ENCODE results near the gene RNASE7.
"Not testable (repeated sequence)": the region's sequence is repeated elsewhere in the genome, so short reads cannot be mapped to it uniquely, and the experiment has no call there.

RNASE7 gene

GRCh38 chr14:21041676-21042433 is at the start of gene RNASE7:
TSS of gene RNASE7 (plus strand) at chr14:21042362. CDS start at chr14:21042993, 631 bp downstream.
- DNase-seq (ENCODE audit: low spot score), result no peak

- DNase-seq (ENCODE audit: low spot score), result no peak
Observed at GRCh38 chr14:20996521-20996920, 45.6 kb upstream of the RNASE7 start.

- no peak for DNase-seq (ENCODE audit: low spot score)
Observed at GRCh38 chr14:20997115-20997514, 45.0 kb upstream of the RNASE7 start.

GRCh38 chr14:20997564-20997963 is 44.6 kb upstream of the RNASE7 start:
- DNase-seq (ENCODE audit: low spot score), result no peak

- no peak for DNase-seq (ENCODE audit: low spot score)
Observed at GRCh38 chr14:20998139-20998538, 44.0 kb upstream of the RNASE7 start.

DNA sequence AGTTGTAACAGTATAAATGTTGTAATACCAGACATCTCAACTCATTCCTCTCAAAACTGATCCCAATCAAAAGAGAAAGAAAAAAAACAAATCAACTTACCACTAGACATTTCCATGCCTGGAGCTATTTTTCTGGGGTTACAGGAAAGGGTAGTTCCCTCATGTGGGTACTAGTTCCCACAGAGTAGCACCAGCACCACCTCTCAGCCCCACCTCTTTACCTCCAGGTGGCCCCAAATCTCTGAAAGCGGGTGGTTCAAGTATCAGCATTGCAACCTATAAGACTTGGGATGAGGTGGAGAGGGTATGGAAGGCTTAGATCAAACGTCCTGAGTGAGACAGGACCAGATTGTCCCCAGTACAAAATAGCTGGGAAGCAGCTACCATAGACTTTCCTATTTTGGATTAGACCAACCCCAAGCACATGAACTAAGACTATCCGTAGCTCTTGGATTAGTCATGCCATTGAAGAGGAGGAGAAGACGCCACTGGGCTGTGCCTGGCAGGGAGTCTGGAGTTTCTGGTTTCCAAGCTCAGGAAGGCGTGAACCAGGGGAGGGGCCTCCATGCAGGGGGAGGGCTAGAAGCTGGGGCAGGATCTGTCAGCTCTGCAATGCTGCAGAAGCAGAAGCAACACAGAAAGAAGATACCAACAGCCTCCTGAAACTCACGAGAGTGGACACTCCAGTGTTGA is 43.3 kb upstream of the RNASE7 start, which contains the start of gene SLC39A2:
TSS of gene SLC39A2 (plus strand) at position 620 of the 693 bp plus-strand sequence. CDS start 154 bp downstream, outside the sequence.
- DNase-seq (ENCODE audit: low spot score), result no peak

GRCh38 chr14:20999591-20999990 is 42.6 kb upstream of the RNASE7 start:
- DNase-seq (ENCODE audit: low spot score), result no peak

GRCh38 chr14:21001218-21001617 is 40.9 kb upstream of the RNASE7 start:
- DNase-seq (ENCODE audit: low spot score), result no peak

GRCh38 chr14:21003788-21004346 is 38.3 kb upstream of the RNASE7 start:
- DNase-seq (ENCODE audit: low spot score), result no peak

DNA sequence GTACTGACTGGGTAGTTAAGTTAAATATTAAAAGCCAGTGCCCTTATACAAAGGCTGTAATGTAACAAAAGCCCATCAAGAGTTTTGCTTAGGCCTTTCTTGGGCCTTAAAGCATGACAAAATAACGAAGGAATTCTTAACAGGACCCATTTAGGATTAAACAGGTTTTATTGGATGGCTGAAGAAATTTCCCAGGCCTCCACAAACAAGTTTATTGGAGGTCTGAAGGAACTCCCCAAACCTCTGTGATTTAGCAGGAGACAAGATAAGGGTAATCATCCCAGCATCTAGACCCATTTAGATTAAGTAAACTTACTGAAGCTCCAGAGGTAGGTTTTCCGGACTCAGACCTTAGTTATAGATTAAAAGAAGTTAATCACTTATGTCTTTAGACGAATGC is 32.4 kb upstream of the RNASE7 start:
- not testable (repeated sequence) for DNase-seq (ENCODE audit: low spot score)

DNA sequence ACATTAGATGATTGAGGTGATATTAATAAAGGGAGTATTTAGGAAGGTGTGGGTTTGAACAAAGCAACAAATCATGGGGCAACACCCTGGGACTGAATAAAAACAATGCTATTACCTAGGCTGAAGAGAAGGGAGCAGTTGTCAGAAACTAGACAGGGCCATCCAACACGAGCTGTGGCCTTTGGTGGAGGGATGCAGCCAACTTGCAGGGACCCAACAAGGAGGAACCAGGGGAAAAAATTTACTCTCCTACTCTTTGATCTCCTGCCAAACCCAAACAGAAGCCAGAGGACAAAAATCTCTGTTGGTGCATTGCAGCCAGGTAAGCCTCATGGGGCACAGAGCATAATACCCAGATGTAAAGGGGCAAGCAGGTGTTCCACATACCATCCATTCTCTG is 31.0 kb upstream of the RNASE7 start:
- DNase-seq (ENCODE audit: low spot score), result no peak

GRCh38 chr14:21014761-21015190 is 27.4 kb upstream of the RNASE7 start:
- DNase-seq (ENCODE audit: low spot score), result peak; percentile 84

GRCh38 chr14:21015312-21015711 is 26.9 kb upstream of the RNASE7 start:
- no peak for DNase-seq (ENCODE audit: low spot score)

GRCh38 chr14:21016413-21017190 is 25.6 kb upstream of the RNASE7 start:
- DNase-seq (ENCODE audit: low spot score), result no peak

- DNase-seq (ENCODE audit: low spot score), result no peak
Observed at GRCh38 chr14:21017528-21018245, 24.5 kb upstream of the RNASE7 start.

DNA sequence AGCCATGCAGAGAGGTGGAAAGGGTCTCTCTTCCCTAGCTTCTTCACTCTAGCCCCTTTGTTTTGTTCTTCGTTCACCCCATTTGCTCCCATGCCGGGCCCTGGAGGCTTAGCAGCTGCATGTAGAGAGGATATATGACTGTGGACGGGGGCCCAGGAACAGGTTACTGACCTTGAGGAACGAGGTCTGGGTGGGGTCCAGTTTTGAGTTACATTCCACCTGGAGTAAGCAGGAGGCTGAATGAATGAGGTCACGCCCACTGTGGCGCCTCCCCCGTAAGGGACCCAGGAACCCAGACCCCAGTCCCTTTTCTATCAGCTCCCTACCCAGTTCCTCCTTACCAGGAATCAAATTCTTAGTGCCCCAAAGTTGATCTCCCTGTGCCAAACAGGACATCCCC is 23.9 kb upstream of the RNASE7 start:
- no peak for DNase-seq (ENCODE audit: low spot score)

GRCh38 chr14:21018781-21019180 is 23.4 kb upstream of the RNASE7 start:
- DNase-seq (ENCODE audit: low spot score), result no peak

DNA sequence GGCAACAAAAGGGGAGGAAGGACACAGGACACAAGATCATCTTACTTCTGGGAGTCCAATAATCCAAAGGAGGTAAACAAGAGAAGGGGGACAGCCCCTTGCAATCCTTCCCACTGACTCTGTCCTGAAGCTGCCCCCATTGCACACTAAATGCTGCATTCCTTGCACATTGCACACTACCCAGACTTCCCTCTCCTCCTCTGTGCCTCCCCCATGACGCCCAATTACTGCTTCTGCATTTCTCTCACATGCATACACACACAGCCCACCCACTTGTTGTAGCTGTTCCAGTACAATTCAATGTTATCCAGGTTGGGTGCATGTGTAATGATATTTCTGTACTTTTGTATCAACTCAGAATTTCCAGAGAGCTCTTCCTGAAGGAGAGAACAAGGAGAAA is 22.8 kb upstream of the RNASE7 start:
- no peak for DNase-seq (ENCODE audit: low spot score)

DNA sequence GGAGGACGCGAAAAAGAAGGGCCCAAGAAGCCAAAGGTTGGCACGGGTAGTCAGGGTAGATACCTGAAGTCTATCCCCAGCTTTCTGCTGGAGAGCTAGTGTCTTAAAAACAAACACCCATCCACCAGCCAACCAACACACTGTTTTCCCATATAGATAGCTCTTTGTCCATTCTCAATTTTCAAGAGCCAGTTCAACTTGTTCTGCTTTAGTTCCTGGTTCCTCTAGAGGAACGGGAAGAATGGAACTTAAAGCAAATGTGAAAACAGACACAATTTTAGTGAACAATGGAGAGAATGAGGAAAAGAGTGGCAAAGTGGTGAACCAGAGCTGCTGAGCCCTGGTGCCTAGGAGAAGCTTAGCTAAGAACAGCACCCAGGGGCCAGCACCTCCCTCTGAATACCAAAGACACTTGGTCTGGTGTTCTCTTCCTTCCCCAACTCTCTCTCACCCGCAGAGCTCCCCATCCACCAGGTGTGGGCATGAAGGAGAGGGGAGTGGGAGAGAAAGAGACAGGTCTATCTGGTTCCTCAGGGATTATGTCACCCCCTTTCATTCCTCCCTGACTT is 21.1 kb upstream of the RNASE7 start:
- DNase-seq (ENCODE audit: low spot score), result no peak

DNA sequence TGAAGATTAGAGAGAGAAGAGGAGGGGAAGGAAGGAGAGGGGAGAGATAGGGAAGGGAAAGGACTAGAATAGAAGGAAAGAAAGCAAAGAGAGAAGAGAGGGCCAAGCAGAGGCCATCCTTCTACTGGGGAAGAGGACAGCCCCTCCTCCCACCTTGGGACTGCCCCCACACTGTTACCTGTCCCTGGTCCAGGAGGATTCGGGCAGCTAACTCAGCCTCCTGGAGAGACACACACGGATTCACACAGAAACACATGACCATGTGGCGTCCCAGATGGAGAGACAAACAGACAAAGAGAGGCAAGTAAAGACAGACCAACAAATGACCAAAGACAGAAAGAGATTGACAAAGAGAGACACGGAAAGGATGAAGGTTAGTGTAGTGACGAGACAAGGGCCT is 19.5 kb upstream of the RNASE7 start:
- DNase-seq (ENCODE audit: low spot score), result no peak

GRCh38 chr14:21023174-21023573 is 19.0 kb upstream of the RNASE7 start:
- DNase-seq (ENCODE audit: low spot score), result no peak
